Heart left ventricle (tissue), 13 donors: ENCODE results near the gene MYO3A.

Experiments used
- POLR2A ChIP-seq, 2 donors: fragments of 450-650 bp; IDR thresholded peaks; one replicate each; pipeline ENCODE4 v1.6.1; 2017; ENCODE audit warnings: antibody characterized with exemption in 2 of 2, mild to moderate bottlenecking in 2 of 2, moderate library complexity in 2 of 2
- TF ChIP-seq, protein P1 (sequence below), 12 donors: fragments of 200-600 bp; sonication (generic) in 4 of 12; IDR thresholded peaks; one replicate each; pipeline versions ENCODE4 v1.5.0 to v1.8.0; 2018 to 2022; ENCODE audit warnings: antibody characterized with exemption in 12 of 12, mild to moderate bottlenecking in 5 of 12
- donor health status: ischemic (EF 13 %, LVEDD 7.1; RV severe dilation, severe dysfunction).
- donor health status: DM: no; HTN: yes; CAD: no.
- donor health status: DM: no; HTN: no; CAD: no.
- donor health status: ischemic (EF 25% LVEDD 6.9; RV normal size, moderate dysfunction).
- donor health status: ischemic (EF 25% LVEDD 5.7; RV mildly dilated, moderate dysfunction).
- donor health status: ischemic (EF 35%, LVEDD 5.7; RV mildly dilated, moderate dysfunction).
- donor health status: nonischemic (EF 11% LVEDD 7.7; RV severe dilation, severe dysfunction).
- donor health status: DM: yes; HTN: yes; CAD: no.
- donor health status: PGD.
- donor health status: ischemic (EF 29% LVEDD 5.4; RV normal size, mild dysfunction).
- donor health status: nonischemic (EF 23%, LVEDD 6.1; RV moderate dilation, normal function).

DNA sequence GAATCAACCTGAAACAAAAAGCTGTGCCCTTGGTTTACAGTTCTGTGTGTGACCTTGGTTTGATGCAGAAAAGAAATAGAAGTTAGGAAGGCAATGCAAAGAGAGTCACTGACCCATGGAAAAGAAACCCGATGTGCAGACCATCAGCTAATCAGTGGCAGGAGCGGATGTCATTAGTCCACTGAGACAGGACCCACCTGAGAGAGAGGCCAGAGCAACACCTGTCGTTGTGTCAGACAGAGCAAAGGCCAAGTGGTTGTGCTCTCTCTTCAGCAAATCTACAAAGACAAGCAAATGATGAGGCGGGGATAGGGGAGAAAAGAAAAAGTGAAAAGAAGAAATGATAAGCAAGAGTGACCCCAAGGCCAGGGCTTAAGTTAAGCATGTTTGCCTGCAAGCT, 291.3 kb downstream of the MYO3A start:
- TF ChIP-seq, protein P1, sequence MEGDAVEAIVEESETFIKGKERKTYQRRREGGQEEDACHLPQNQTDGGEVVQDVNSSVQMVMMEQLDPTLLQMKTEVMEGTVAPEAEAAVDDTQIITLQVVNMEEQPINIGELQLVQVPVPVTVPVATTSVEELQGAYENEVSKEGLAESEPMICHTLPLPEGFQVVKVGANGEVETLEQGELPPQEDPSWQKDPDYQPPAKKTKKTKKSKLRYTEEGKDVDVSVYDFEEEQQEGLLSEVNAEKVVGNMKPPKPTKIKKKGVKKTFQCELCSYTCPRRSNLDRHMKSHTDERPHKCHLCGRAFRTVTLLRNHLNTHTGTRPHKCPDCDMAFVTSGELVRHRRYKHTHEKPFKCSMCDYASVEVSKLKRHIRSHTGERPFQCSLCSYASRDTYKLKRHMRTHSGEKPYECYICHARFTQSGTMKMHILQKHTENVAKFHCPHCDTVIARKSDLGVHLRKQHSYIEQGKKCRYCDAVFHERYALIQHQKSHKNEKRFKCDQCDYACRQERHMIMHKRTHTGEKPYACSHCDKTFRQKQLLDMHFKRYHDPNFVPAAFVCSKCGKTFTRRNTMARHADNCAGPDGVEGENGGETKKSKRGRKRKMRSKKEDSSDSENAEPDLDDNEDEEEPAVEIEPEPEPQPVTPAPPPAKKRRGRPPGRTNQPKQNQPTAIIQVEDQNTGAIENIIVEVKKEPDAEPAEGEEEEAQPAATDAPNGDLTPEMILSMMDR (IDR thresholded peaks at IDR 0.05): no peak
- no peak for TF ChIP-seq POLR2A (IDR thresholded peaks at IDR 0.05)
